ENCODE measurements around the gene NRG2. TPM values are rescaled to one million over a fixed set of nuclear protein-coding genes. Genes with fewer than 3 reads are reported as not detected.

Gene NRG2
- total RNA-seq, 2 experiments from 2014 or later = 0.08 to 0.17 TPM

DNA sequence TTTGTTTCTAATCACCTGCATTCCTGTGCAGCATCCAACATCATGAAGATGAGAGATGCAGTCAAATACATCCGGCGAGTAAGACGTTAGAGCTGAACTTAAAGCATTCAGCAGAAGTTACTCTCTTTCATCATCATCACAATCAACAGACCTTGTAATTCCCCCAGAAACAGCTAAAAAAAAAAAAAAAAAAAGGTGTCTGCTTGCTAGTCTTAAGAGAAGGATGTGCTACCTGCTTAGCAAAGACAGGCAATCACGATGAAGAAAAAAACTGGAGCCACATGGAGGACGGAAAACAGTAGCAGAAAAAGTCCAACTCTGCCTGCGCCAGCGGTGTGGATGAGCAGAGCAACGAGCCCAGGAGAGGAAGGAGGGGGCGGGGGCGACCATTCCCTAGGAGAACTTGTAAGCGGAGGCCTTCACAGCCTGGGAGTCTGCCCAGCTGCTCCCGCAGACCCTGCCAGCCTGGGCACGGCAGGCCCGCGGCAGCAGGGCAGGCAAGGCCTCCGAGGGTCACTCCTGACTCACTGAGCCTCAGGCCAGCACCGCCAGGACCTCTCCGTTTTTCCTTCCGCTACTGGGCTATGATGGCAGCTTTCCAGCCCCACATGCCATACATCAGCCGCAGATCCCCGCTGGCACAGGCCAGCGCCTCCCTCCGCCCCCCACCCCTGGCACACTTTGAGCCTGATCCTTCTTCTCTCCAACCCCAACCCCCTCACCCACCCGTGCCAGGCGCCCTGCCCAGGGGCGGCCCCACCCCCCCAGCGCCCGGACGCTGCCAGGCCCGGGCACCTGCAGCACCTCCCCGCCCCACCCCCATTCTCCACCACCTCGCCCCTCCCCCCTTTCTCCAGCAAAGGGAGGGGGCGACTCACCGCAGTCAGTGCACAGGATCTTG lies 1.4 kb downstream of the NRG2 start:
- Histone ChIP-seq H3K4me1 (ENCODE audit: insufficient read depth, low read length) (peaks cover 22% of the 10 kb centered on the region), H3K27me3 (ENCODE audit: control insufficient read depth in 1 of 2, insufficient read depth in 2 of 2, low read length in 2 of 2) (peaks cover 39 to 71% of the 10 kb centered on the region in 2 experiments), H3K9me3 (ENCODE audit: control insufficient read depth in 1 of 2, insufficient read depth in 1 of 2, low read length in 2 of 2) (peaks cover 0 to 7% of the 10 kb centered on the region in 2 experiments), H3K27ac (ENCODE audit: low read depth in 1 of 2, low read length in 2 of 2) (no peak overlapping the region), H3K36me3 (ENCODE audit: insufficient read depth, low read length) (no peaks in the 10 kb centered on the region), H3K4me3 (ENCODE audit: low read length) (peak overlapping the region; percentile 54)
- CTCF ChIA-PET = no interaction called here
- peak overlapping the region; percentile 85 for H3K4me3 Mint-ChIP-seq
- no peaks in the 10 kb centered on the region for H3K36me3 Mint-ChIP-seq (ENCODE audit: low read depth)
- intact Hi-C loops (cut with DNase I, micrococcal nuclease) = no loop called here
- POLR2A ChIA-PET = interaction anchor here (0.6 kb wide), 2 partner anchors 445 to 1548 kb away, joined by 3 to 4 read pairs; no protein-coding TSS in a partner anchor
- peaks cover 18% of the 10 kb centered on the region for H3K4me1 Mint-ChIP-seq (ENCODE audit: low read depth)
- peak in 5 of 14 experiments; percentile 2 to 30 (median 21) for DNase-seq
- TF ChIP-seq, protein P1, sequence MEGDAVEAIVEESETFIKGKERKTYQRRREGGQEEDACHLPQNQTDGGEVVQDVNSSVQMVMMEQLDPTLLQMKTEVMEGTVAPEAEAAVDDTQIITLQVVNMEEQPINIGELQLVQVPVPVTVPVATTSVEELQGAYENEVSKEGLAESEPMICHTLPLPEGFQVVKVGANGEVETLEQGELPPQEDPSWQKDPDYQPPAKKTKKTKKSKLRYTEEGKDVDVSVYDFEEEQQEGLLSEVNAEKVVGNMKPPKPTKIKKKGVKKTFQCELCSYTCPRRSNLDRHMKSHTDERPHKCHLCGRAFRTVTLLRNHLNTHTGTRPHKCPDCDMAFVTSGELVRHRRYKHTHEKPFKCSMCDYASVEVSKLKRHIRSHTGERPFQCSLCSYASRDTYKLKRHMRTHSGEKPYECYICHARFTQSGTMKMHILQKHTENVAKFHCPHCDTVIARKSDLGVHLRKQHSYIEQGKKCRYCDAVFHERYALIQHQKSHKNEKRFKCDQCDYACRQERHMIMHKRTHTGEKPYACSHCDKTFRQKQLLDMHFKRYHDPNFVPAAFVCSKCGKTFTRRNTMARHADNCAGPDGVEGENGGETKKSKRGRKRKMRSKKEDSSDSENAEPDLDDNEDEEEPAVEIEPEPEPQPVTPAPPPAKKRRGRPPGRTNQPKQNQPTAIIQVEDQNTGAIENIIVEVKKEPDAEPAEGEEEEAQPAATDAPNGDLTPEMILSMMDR (IDR thresholded peaks at IDR 0.05) = no peak
- ATAC-seq (ENCODE audit: poor library complexity) = no peak
- no peaks in the 10 kb centered on the region for H3K9me3 Mint-ChIP-seq
- H3K27me3 Mint-ChIP-seq = peaks cover 77% of the 10 kb centered on the region
- no peak overlapping the region for H3K27ac Mint-ChIP-seq

DNA sequence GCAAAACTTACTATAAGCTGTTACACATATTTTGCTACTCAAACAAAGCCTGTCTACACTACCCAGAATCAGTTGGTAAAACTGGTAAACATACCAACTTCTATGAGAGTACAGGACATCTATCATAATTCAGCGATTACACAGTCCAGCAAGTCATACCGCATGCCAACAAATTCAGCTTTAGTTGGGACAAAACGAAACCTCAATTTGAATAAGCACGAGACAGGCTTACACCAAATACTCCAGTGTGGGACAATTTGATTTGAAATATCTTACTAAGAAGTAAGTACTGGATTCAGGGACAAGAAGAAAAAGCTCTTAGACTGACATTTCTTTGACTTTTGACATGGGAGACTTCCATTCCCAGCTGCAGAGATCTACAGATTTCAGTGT lies 2.0 kb downstream of the NRG2 start:
- H3K9me3 Mint-ChIP-seq = no peaks in the 10 kb centered on the region
- TF ChIP-seq, protein P1 (IDR thresholded peaks at IDR 0.05) = no peak
- DNase-seq = no peak
- ChIA-PET CTCF (no interaction called here), POLR2A (interaction anchor here (0.6 kb wide), 2 partner anchors 445 to 1547 kb away, joined by 3 to 4 read pairs; no protein-coding TSS in a partner anchor)
- no peak for ATAC-seq (ENCODE audit: poor library complexity)
- peaks cover 83% of the 10 kb centered on the region for H3K27me3 Mint-ChIP-seq
- Histone ChIP-seq H3K4me3 (ENCODE audit: low read length) (no peak overlapping the region), H3K27ac (ENCODE audit: low read depth in 1 of 2, low read length in 2 of 2) (no peak overlapping the region), H3K9me3 (ENCODE audit: control insufficient read depth in 1 of 2, insufficient read depth in 1 of 2, low read length in 2 of 2) (peaks cover 0 to 7% of the 10 kb centered on the region in 2 experiments), H3K36me3 (ENCODE audit: insufficient read depth, low read length) (no peaks in the 10 kb centered on the region), H3K27me3 (ENCODE audit: control insufficient read depth in 1 of 2, insufficient read depth in 2 of 2, low read length in 2 of 2) (peaks cover 36 to 74% of the 10 kb centered on the region in 2 experiments), H3K4me1 (ENCODE audit: insufficient read depth, low read length) (peaks cover 22% of the 10 kb centered on the region)
- H3K4me3 Mint-ChIP-seq = peak overlapping the region; percentile 85
- H3K27ac Mint-ChIP-seq = no peak overlapping the region
- no peaks in the 10 kb centered on the region for H3K36me3 Mint-ChIP-seq (ENCODE audit: low read depth)
- peaks cover 18% of the 10 kb centered on the region for H3K4me1 Mint-ChIP-seq (ENCODE audit: low read depth)
- intact Hi-C loops (cut with DNase I, micrococcal nuclease) = no loop called here

DNA sequence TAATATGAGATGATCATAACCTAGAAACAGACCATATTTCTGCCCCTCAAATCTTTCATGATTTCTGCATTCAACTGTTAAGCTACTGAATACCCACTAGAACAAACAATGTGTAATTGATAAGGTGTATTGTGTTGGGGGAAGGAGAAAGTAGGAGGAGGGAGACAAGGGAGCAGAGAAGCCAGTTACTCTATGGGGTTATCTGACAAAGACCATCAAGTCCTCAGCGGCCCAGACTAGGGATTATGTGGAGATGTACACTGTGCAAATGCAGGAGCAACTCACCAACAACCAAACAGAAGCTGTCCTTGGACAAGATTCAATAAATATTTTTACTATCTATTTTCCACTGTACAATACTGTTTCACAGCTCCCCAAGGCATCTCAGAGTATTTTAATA lies 2.7 kb downstream of the NRG2 start:
- intact Hi-C loops (cut with DNase I, micrococcal nuclease) = no loop called here

More for the DNA sequence above, 2.7 kb downstream of the NRG2 start:
- no peak overlapping the region for H3K4me3 ChIP-seq (ENCODE audit: low read length)
- no peak overlapping the region for H3K4me3 Mint-ChIP-seq
- POLR2A ChIA-PET = no interaction called here
- no peak overlapping the region for H3K27ac ChIP-seq (ENCODE audit: low read depth in 1 of 2, low read length in 2 of 2)
- DNase-seq = no peak
- CTCF ChIA-PET = no interaction called here
- TF ChIP-seq, protein P1 (IDR thresholded peaks at IDR 0.05) = no peak
- H3K27me3 Mint-ChIP-seq = peaks cover 84% of the 10 kb centered on the region
- H3K4me1 ChIP-seq (ENCODE audit: insufficient read depth, low read length) = peaks cover 22% of the 10 kb centered on the region
- H3K36me3 Mint-ChIP-seq (ENCODE audit: low read depth) = no peaks in the 10 kb centered on the region
- peaks cover 18% of the 10 kb centered on the region for H3K4me1 Mint-ChIP-seq (ENCODE audit: low read depth)
- no peak overlapping the region for H3K27ac Mint-ChIP-seq
- ATAC-seq (ENCODE audit: poor library complexity) = no peak
- peaks cover 0 to 7% of the 10 kb centered on the region in 2 experiments for H3K9me3 ChIP-seq (ENCODE audit: control insufficient read depth in 1 of 2, insufficient read depth in 1 of 2, low read length in 2 of 2)
- no peaks in the 10 kb centered on the region for H3K9me3 Mint-ChIP-seq
- H3K27me3 ChIP-seq (ENCODE audit: control insufficient read depth in 1 of 2, insufficient read depth in 2 of 2, low read length in 2 of 2) = peaks cover 38 to 74% of the 10 kb centered on the region in 2 experiments
- no peaks in the 10 kb centered on the region for H3K36me3 ChIP-seq (ENCODE audit: insufficient read depth, low read length)
